ENCODE measurements around the gene ZBTB8A. TPM values are rescaled to one million over a fixed set of nuclear protein-coding genes. Genes with fewer than 3 reads are reported as not detected.

The ZBTB8A gene
- total and polyA plus RNA-seq, 10 of the 15 experiments (the other 5 are each of a cell fraction or from before 2014, with no cell fraction given): 0.48 to 4.7 (median 2.4) TPM

DNA sequence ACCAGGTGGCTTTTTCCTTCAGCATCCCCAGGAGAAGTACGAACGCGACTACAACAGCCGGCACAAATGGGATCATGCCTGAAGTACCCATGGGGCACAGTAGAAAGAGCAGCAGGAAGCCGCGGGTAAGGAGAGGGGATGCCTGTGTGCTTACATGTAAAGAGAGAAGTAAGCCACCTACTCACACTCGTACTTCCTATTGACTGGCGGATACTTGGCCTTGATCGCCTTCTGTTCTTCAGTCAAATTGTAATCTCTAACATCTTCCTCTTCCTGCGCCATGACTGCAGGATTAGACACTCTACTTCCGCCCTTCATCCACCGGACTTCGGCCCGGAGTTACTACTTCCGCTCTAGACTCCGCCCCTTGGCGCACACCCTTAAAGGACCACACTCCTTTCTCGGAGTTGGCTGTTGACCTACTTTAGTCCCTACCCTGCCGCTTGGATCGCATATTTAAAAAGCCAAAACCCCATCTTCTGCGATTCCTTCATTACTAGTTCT lies 111.1 kb downstream of the ZBTB8A start, which contains the start of gene ZBTB8OS (continued):
- TF ChIP-seq CREB1 (IDR thresholded peaks at IDR 0.05; ENCODE audit: low read depth) (peak; percentile 79), WRNIP1 (IDR thresholded peaks at IDR 0.05; ENCODE audit: borderline replicate concordance, low read depth, low read length) (0 out of 2 replicates have a peak, but pooled peaks have one; percentile 28), POU2F2 (IDR thresholded peaks at IDR 0.05; ENCODE audit: borderline replicate concordance, low read depth, low read length) (peak; percentile 60; the same call in 1 of the 3 replicates), YY1 (IDR thresholded peaks at IDR 0.05; ENCODE audit: low read depth, low read length) (peak; percentile 89), NR2C1 (IDR thresholded peaks at IDR 0.05) (peak; percentile 73), SMAD5 (IDR thresholded peaks at IDR 0.05; ENCODE audit: low read depth) (peak; percentile 85), IKZF2 (IDR thresholded peaks at IDR 0.05) (peak in 1 of 2 experiments; percentile 40; a peak in 1 of 4 replicates), NFYB (IDR thresholded peaks at IDR 0.05; ENCODE audit: insufficient read depth, low read depth, low read length) (0 out of 2 replicates have a peak, but pooled peaks have one; percentile 11), NR2C2 (IDR thresholded peaks at IDR 0.05; ENCODE audit: borderline replicate concordance, control insufficient read depth, insufficient read length, low read depth) (no peak), IKZF1 (conservative IDR thresholded peaks at IDR 0.05) (peak; percentile 61), JUND (IDR thresholded peaks at IDR 0.05; ENCODE audit: low read depth, low read length) (no peak), BMI1 (IDR thresholded peaks at IDR 0.05; ENCODE audit: borderline replicate concordance) (0 out of 2 replicates have a peak, but pooled peaks have one; percentile 22), DPF2 (IDR thresholded peaks at IDR 0.05) (no peak), ZNF274 (IDR thresholded peaks at IDR 0.05; ENCODE audit: insufficient read depth, insufficient read length) (no peak), RBBP5 (conservative IDR thresholded peaks at IDR 0.05) (no peak), GATAD2B (conservative IDR thresholded peaks at IDR 0.05; ENCODE audit: low read depth) (0 out of 2 replicates have a peak, but pooled peaks have one; percentile 34), CREM (IDR thresholded peaks at IDR 0.05; ENCODE audit: low read depth) (peak; percentile 72), CHD2 (IDR thresholded peaks at IDR 0.05; ENCODE audit: borderline replicate concordance, low read depth, low read length) (peak; percentile 41; the same call in 1 of the 2 replicates), FOXK2 (IDR thresholded peaks at IDR 0.05) (peak; percentile 28; the same call in 1 of the 2 replicates), SIN3A (IDR thresholded peaks at IDR 0.05; ENCODE audit: low read depth, low read length) (peak; percentile 37; the same call in 1 of the 2 replicates), POLR2AphosphoS5 (IDR thresholded peaks at IDR 0.05; ENCODE audit: low read length) (peak; percentile 99), ZBED1 (IDR thresholded peaks at IDR 0.05; ENCODE audit: borderline replicate concordance) (0 out of 2 replicates have a peak, but pooled peaks have one; percentile 41), POLR2A (IDR thresholded peaks at IDR 0.05; ENCODE audit: low read depth, low read length) (peak; percentile 89), SREBF2 (IDR thresholded peaks at IDR 0.05; ENCODE audit: low read length) (0 out of 2 replicates have a peak, but pooled peaks have one; percentile 25), RELB (IDR thresholded peaks at IDR 0.05; ENCODE audit: low read depth) (peak; percentile 89), CBFB (IDR thresholded peaks at IDR 0.05; ENCODE audit: low read depth) (peak; percentile 50; the same call in 1 of the 2 replicates), RELA (IDR thresholded peaks at IDR 0.05; ENCODE audit: borderline replicate concordance, partially characterized antibody) (peak; percentile 16), SIX5 (IDR thresholded peaks at IDR 0.05; ENCODE audit: low read depth, low read length, severe bottlenecking) (peak; percentile 63)
- TF ChIP-seq, protein P1, sequence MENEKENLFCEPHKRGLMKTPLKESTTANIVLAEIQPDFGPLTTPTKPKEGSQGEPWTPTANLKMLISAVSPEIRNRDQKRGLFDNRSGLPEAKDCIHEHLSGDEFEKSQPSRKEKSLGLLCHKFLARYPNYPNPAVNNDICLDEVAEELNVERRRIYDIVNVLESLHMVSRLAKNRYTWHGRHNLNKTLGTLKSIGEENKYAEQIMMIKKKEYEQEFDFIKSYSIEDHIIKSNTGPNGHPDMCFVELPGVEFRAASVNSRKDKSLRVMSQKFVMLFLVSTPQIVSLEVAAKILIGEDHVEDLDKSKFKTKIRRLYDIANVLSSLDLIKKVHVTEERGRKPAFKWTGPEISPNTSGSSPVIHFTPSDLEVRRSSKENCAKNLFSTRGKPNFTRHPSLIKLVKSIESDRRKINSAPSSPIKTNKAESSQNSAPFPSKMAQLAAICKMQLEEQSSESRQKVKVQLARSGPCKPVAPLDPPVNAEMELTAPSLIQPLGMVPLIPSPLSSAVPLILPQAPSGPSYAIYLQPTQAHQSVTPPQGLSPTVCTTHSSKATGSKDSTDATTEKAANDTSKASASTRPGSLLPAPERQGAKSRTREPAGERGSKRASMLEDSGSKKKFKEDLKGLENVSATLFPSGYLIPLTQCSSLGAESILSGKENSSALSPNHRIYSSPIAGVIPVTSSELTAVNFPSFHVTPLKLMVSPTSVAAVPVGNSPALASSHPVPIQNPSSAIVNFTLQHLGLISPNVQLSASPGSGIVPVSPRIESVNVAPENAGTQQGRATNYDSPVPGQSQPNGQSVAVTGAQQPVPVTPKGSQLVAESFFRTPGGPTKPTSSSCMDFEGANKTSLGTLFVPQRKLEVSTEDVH (IDR thresholded peaks at IDR 0.05; ENCODE audit: low read depth, partially characterized antibody): peak; percentile 86
